ENCODE measurements around the gene HMG20B.

- TF ChIP-seq, protein P1, sequence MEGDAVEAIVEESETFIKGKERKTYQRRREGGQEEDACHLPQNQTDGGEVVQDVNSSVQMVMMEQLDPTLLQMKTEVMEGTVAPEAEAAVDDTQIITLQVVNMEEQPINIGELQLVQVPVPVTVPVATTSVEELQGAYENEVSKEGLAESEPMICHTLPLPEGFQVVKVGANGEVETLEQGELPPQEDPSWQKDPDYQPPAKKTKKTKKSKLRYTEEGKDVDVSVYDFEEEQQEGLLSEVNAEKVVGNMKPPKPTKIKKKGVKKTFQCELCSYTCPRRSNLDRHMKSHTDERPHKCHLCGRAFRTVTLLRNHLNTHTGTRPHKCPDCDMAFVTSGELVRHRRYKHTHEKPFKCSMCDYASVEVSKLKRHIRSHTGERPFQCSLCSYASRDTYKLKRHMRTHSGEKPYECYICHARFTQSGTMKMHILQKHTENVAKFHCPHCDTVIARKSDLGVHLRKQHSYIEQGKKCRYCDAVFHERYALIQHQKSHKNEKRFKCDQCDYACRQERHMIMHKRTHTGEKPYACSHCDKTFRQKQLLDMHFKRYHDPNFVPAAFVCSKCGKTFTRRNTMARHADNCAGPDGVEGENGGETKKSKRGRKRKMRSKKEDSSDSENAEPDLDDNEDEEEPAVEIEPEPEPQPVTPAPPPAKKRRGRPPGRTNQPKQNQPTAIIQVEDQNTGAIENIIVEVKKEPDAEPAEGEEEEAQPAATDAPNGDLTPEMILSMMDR (IDR thresholded peaks at IDR 0.05), result no peak
- TF ChIP-seq POLR2A (IDR thresholded peaks at IDR 0.05), result no peak
These were observed 4.1 kb downstream of the HMG20B start for GRCh38 chr19:3576696-3577443.
